Anterior cingulate cortex (tissue), 58 donors: ENCODE data around the gene ELMO1.

Experiments
- DNase-seq, 58 donors: peaks; one replicate each; lab custom pipeline; 2025; lab: John Stamatoyannopoulos, UW

The ELMO1 gene

DNA sequence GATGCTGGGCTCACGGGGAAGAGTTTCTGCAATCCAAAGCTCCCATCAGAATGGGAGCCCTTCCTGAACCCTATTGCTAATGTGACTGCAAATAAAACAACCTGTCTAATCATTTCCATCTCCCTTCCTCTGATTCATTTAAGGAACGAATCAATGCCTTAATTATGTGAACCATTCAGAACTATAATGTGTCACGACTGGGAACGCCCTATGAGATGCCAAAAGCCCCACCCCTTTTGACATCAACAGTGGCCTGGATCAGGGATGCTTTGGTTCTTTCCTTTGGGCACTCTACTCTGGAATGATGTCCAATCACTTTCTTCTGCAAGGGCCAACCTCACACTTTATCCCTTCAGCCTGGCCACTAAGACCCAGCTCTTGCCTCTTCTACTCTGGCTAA lies 528.9 kb downstream of the ELMO1 start:
- no peak for DNase-seq

DNA sequence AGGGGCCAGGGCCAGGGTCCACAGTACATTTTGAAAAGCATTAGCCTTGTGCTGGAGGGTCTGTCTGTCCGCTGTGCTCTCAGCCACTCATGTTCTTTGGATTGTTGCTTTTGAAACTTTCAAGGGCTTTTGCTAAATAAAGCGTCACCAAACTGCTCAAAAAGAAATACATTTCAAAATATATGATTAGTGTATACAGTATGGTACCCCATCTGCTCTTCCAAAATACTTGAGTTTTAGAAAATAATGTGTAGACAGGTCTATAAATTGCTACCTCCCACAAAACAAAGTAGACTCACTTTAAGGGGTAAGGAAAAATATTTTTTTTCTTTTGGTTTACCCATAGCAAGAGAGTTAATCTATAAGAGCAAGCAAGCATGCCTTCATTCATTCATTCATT lies 530.1 kb downstream of the ELMO1 start:
- no peak for DNase-seq

DNA sequence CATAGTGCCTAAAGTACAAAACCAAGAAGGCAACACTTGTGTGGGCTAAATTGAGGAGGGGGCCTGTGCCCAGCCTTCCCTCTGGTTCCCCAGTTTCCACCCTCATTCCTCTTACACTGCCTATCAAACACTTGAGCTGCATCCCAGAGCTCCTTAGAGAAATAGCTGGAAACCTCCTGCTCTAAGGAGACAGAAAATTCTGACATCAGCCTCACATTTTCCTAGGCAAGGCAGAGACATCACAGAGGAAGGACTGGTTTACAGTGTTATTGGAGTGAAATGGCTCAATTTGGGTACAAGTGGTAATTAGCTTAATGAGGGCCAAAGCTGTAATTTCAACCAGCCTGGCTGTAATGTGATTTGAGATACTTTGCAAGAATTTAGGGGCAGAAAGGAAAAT lies 532.0 kb downstream of the ELMO1 start:
- no peak for DNase-seq

DNA sequence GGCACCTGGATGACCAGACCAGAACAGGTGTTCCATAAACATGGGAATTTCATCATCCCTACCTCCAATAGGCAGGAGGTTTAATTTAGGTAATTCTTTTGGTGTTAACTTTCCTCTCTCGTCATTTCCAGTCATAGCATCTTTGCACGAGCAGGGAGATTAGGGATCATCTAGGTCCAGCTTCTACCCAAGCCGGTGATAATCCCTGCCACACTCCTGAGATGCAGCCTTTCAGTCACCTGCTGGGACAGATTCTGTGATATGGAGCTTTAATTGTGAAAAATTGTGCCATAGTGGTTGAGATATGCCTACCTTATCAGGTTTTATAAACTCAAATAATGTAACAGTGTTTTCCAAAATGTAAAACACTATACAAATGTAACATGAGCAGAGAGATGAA lies 532.5 kb downstream of the ELMO1 start:
- DNase-seq, result no peak

DNA sequence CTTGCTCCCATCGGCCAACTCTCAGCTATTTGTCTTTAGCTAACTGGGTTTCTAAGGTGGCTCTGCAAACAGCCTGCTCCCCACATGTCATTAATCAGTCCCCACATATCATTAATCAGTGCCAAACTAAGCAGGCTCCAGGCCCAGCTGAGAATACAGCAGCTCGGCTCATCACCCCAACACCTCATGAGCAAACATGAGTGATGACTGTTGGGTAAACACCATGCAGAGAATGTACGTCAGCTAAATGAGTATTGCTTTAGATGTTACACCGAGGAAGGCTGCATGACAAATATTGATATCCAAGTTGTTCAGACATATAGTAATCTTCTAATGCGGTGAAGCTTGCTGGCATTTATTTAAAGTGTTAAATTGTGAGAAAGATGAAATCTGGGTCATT lies 536.9 kb downstream of the ELMO1 start:
- DNase-seq, result no peak

DNA sequence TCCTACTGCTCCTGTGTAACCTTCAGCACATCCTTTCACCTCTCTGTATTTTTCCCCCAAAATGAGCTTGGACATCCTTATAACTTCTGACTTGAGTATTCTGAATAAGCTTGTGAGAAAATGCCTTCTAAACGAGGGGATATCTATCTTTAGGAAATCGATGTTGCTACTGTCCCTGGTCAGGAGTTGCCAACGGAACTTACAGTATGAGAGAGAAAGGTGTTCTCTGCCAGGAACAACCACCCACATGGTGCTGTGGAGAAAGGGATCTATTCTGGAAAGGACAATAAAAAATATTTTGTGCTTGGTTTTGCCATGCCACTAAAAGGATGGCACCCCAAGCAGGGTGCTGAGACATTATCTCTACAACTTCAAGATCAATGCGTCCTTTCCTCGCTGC lies 537.8 kb downstream of the ELMO1 start:
- no peak for DNase-seq

DNA sequence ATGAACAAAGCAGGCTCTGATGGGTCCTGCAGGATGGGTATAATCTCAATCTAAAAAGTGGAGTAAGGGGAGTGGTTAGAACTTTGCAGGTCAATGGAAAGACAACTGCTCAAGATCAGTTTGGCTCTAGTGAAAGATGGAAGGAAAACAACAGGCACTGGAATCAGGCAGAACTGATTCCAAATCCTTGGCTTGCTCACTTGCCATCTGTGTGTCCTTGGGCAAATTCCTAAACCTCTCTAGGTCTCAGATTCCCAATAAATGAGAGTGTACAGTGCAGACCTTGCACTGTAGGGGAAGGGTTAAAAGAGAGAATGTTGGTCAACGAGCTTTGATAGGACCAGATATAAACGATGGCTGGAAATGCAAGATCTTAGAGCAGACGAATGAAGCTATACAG lies 538.3 kb downstream of the ELMO1 start:
- DNase-seq, result no peak

DNA sequence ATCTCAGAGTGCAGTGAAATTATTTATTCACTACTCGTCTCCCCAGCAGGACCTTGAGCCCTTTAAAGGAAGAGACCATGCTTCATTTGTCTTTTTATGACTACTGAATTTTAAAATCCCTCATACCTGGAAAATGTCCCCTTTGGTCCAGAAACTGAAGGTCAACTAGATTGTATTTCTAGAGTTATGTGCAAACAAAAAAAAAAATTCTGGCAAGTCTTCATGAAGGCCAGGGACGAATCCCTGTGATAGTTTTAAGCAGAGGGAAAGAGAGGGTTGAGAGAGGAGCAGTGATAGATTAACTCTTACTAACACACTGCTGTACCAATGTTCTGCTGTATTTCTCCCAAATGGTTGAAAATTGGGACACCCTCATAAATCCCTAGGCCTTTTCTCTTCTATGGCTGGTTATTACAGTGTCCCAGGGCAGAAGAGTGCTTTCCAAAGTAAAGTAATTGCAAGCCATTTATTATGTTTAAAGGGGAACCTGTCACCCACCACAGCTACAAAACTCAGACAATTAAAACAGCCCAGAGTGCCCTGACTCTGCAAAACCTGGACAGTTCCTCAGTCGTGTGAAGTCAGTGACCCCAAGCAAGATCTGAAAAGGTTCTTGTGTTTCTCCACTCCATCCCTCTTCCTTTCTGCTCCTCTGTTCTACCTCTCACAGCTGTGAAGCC lies 541.6 kb downstream of the ELMO1 start:
- no peak for DNase-seq

DNA sequence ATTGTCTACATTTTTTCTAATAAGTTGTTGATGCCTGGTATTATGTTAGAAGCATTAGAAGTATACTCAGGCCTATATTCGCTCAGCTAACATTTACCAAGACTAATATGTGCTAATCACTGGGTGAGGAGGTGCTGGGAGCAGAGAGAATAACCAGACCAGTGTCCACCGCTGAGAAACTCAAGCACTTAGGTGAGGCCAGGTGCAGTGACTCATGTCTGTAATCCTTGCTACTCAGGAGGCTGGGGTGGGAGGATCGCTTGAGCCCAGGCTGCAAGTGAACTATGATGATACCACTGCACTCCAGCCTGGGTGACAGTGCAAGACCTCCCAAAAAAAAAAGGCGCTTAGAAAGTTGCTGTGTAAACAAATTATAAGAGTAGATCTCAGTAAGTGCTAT lies 542.2 kb downstream of the ELMO1 start:
- DNase-seq, result no peak

DNA sequence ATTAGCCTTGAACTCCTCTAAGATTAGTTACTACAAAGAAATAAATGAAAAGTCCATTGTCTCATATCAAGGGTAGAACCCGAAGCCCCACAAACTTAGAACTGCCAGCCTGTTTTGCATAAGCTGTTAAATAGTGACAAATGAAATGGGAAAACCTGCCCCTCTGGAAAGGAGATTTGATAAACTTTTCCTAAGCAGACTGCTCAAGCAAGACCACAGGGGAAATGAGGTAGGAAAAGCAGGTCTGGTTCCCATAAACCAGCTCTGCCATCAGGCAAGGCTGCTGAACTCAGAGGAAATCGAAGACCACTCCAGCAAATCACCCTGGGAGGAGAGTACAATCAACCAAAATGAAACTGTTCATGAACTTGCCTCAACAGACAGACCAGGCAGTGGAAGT lies 542.8 kb downstream of the ELMO1 start:
- DNase-seq, result no peak

DNA sequence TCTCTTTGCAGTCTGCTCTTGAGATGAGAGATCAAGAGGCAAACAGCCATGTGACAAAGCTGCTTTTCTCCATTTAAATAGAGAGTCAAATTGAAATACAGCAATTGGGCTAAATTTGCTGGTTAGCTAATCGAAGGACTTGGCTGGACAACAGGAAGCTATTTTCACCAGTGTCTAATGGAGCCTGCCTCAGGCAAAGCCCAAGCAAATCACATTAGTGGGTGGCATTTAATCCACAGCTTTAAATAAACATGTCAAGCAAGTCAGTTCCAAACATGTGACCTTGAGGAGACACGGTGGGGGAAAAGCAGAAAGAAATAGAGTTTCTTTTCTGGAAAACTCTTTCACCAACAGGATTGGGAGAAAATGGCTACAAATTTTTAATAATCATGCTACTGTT lies 543.9 kb downstream of the ELMO1 start:
- DNase-seq, result no peak

DNA sequence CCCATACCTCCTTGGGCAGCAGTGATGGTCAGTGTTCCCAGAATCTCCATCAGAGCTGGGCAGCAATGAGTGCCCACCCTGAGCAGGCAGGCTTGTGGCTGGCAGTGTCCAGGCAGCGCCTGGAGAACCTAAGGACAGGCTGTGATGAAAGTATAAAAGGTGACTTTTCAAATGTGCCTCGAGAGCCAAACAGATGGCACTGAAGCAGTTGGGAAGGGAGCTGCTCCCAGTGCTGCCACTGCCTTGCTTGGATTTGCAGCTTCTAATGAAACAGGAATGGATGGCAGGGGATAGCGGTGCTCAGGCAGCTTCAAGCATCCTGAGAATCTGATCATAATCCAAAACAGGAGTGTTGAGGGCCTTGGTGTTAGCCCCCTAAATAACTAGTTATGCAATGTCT lies 544.6 kb downstream of the ELMO1 start:
- DNase-seq, result no peak

DNA sequence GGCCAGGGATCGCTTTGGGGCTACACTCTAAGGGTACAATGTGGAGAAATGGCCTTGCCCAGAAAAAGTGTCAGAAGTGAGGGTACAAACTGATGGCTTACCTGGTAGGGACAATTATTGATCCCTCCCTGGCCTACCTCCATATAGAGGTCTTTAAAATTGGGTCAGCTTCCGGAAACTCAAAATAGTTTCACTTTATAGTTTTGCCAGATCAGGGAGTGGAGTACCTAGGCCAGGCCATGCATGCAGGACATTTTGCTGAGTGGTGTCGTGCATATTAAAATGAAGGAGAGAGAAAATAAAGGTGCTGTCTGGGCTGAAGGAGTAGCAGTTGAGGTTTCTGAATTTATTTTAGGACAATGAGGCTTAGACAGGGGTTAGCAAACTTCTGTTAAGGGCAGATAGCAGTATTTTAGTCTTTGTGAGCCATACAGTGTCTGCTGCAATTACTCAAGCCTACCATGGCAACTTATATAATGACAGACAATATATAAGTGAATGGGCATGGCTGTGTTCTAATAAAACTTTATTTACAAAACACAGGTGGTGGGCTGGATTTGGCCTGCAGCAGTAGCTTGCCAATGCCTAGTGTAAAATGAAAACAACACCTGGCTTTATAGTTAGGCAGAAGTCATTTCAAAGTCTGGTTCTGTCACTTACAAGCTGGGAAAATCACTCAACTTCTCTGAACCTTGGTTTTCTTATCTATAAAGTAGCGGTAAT lies 547.5 kb downstream of the ELMO1 start:
- no peak for DNase-seq

DNA sequence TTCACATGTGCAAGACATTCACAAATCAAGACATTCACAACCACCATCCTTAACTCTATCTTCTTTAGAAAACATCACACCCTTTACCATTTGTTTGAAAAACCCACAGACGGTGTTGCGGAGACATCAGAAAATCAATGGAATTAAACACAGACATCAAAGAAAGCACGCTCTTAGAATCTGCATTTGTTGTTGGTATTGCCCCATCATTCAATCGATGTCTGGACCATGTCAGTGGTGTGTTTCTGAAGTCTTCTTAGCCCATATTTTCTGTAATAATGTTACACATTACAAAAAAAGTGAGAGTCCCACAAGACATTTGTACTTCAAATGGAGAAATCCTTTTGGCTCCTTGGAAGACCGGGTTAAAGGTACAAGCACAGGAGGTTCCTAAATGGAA lies 550.5 kb downstream of the ELMO1 start:
- no peak for DNase-seq

DNA sequence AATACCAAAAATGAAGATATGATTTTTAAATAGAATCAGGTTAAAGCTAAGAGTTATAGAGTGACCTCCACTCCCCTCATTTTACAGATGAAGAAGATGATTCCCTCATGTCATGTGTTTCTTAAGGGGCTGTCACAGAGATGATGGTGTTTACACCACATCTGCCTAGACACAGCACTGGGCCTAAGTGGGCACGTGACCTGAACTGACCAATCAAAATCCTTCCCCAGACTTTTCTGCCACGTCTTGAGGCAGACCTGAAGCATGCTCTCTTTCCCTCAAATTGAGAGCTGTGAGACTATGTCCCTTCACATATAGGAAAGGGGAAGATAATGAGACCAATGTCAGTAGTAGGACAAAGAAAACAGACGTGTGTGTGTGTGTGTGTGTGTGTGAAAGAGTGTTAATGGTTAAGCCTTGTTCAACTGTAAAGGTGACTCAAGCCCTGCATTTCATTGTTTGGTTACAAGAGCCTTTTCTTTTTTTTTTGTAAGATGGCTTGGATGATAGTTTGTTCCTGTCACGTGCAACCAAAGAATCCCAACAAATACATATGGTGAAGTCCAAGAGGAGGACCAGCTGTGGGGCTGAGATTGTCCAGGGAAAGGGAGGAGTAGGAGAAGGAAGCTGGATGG lies 551.6 kb downstream of the ELMO1 start:
- no peak for DNase-seq

DNA sequence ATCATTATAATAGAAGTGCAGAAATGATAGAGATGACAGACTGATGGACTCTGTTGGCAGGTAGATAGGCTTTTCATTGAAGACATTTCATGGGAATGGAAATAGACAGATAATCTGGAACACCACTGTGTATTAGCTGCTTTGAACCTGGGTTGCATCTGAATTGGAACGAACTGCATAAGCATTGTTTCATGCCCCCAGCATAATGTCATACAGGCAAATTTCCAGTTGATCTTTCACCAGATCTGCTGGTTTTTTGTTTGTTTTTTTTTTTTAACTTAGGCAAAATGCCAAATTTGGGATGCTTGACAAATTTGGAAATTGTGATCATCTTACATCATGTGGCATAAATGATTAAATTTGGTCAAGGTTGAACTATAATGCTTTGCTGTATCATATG lies 552.2 kb downstream of the ELMO1 start:
- DNase-seq, result no peak

DNA sequence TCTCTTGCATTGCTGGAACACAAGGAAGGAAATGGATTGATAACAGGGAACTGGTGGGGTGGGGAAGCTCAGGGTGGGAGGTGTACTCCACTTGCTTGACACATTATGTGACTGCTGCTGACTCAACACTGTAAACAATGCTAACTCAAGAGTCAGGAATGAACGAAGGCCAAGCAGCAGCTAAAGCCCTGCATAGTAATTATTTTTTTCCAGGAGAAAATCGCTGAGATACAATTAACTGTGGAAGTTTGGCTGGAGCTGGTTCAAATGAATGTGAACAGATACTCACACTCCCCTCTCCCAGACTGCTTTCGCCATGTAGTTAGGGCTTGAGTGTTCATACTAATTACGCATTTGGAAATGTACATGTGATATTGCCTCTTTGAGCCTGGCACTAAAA lies 553.5 kb downstream of the ELMO1 start:
- no peak for DNase-seq

DNA sequence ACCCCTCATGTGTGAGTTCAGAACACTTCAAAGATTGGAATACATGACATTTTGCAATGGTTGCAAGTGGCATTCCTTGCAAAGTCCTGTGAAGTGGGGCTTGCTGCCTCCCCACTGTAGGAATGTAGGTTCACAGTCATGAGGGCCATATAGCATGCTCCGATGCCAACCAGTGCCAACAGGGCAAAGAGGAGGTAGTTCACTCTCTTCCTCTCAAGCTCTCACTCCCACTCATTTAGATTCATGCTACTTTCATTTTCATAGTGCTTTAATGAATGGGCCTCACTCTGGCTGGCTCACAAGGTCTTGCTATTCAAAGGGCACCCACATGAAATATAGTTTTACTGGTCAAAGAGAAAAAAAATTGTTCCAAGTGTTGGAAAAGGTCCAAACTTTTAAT lies 554.5 kb downstream of the ELMO1 start:
- no peak for DNase-seq

DNA sequence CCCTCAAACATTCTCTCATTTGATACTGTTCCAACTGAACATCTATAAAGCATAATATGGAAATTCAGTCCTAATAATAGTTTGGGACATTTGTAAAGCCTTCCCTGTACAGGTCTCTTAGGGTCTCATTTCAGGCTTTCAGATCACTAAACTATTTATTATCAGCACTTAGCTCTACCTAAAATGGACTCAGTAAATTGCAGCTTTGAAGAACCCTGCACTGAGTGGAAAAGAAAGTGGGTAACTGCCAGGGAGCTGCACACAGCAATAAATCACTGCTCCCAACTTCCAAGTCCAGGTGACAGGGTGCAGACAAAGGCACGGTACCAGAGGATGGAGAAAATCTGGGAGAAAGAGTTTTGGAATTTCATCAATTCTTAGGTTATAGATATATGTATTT lies 559.5 kb downstream of the ELMO1 start:
- no peak for DNase-seq

DNA sequence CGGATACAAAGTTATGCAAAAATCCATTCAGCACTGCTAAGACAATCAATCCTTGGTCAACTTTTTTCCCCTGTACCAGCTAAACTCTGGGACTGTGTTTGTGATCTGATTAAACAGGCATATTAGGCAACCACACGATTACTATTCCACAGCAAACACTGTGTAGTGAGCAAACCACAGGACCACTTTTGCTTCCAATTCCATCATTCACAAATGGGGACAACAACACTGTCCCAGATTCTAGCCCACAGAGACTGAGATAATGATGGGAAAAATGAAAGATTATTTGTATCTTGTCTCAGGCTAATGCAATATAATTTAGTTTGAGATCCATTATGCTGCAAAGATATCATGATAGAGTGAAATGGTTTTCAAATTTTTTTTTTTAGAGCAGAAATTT lies 560.7 kb downstream of the ELMO1 start:
- DNase-seq, result no peak

DNA sequence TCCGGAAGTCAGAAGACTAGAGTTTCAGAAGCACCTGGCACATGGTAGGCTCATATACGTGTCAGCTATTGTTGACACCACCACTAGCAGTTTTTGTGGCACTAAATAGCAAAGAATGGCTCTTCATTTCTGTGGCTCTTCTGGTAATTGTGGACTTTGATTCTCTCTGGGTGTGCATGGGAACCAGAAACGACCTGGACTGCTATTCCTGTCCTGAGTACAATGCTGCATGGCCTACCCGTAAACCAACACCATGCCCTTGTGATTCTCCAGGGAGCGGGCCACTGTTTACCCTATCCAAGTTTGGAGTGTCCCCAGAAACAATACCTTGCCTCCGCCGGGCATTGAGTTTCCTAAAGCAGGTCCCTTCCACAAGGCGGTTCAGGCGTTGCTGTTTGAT lies 561.4 kb downstream of the ELMO1 start:
- DNase-seq, result no peak

DNA sequence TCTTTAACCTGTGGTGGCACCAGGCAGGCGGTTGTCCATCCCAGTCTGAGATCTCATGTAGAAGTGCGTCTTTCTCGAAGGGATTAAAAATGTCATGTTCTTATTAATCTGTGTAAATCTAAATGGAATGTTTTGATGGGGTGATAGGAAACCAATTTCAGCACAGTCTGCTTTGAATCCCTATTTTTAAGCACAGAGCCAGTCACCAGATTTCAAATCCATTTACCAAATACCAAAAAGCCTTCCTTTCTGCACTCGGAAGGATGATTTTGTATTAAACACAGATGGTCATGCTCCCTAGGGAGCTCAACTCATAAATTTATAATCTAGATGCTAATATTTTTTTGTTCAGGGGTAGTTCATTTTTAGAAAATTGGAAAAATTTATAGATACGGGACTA lies 563.8 kb downstream of the ELMO1 start:
- DNase-seq, result no peak
